HL-60 (cell line): Measurements from ENCODE around the gene PARL.
A peak's percentile ranks its signal among the peaks of the same experiment; 100 is the strongest.

Experiments
- CTCF ChIP-seq: IDR thresholded peaks from one replicate; pipeline ENCODE4 v1.5.1; 2011; ENCODE audit warnings: low read length, control low read depth, inconsistent platforms; ENCODE audit not compliant: insufficient read depth
- SPI1 ChIP-seq: IDR thresholded peaks from 2 replicates; pipeline ENCODE4 v1.6.1; 2012; ENCODE audit warnings: low read depth, mild to moderate bottlenecking, borderline replicate concordance

DNA sequence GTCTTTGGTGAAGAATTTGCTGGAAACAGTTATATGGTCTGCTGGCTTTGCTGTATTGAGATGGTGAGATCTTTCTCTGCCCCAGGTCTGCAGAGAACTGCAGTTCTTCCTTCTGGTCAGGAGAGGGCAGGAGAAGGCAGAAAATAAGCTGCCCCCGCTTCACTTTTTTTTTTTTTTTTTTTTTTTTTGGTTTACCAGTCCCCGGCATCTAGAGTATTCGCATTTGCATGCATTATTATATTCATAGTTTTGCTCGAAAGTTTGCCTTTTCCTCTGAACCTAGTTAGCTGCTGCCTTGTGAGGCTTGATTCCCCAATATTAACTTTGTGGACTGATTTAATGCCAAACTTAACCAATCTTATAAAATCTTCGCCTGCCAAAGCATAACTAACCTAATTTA lies 10.6 kb upstream of the PARL start:
- TF ChIP-seq CTCF (peak; percentile 73), SPI1 (no peak)
